ENCODE results near the gene PRKCB.

PRKCB gene

GRCh38 chr16:23835390-23836077 is at the start of gene PRKCB:
Gene PRKCB (plus strand): TSS chr16:23835983.
- DNase-seq (ENCODE audit: low spot score), result peak; percentile 88

- DNase-seq (ENCODE audit: low spot score), result no peak
Measured at GRCh38 chr16:23786964-23787561, 48.7 kb upstream of the PRKCB start.

- DNase-seq (ENCODE audit: low spot score), result no peak
Measured at GRCh38 chr16:23788685-23789084, 47.1 kb upstream of the PRKCB start.

GRCh38 chr16:23795378-23795777 is 40.4 kb upstream of the PRKCB start:
- no peak for DNase-seq (ENCODE audit: low spot score)

- no peak for DNase-seq (ENCODE audit: low spot score)
Measured at GRCh38 chr16:23796941-23797340, 38.8 kb upstream of the PRKCB start.

- peak; percentile 79 for DNase-seq (ENCODE audit: low spot score)
Measured at GRCh38 chr16:23801378-23801777, 34.4 kb upstream of the PRKCB start.

- DNase-seq (ENCODE audit: low spot score), result no peak
Measured at GRCh38 chr16:23802776-23803175, 33.0 kb upstream of the PRKCB start.

GRCh38 chr16:23803591-23804123 is 32.1 kb upstream of the PRKCB start:
- DNase-seq (ENCODE audit: low spot score), result peak; percentile 72

- no peak for DNase-seq (ENCODE audit: low spot score)
Measured at GRCh38 chr16:23807028-23807427, 28.8 kb upstream of the PRKCB start.

GRCh38 chr16:23821467-23821866 is 14.3 kb upstream of the PRKCB start:
- DNase-seq (ENCODE audit: low spot score), result no peak

GRCh38 chr16:23821875-23822688 is 13.7 kb upstream of the PRKCB start:
- no peak for DNase-seq (ENCODE audit: low spot score)

GRCh38 chr16:23823475-23824384 is 12.1 kb upstream of the PRKCB start:
- DNase-seq (ENCODE audit: low spot score), result no peak

GRCh38 chr16:23824909-23825308 is 10.9 kb upstream of the PRKCB start:
- DNase-seq (ENCODE audit: low spot score), result no peak

GRCh38 chr16:23826528-23827045 is 9.2 kb upstream of the PRKCB start:
- DNase-seq (ENCODE audit: low spot score), result peak; percentile 54

GRCh38 chr16:23827057-23827456 is 8.7 kb upstream of the PRKCB start:
- DNase-seq (ENCODE audit: low spot score), result peak; percentile 22

- DNase-seq (ENCODE audit: low spot score), result no peak
Measured at GRCh38 chr16:23829454-23829853, 6.3 kb upstream of the PRKCB start.

- DNase-seq (ENCODE audit: low spot score), result no peak
Measured at GRCh38 chr16:23830276-23830675, 5.5 kb upstream of the PRKCB start.

- DNase-seq (ENCODE audit: low spot score), result no peak
Measured at GRCh38 chr16:23832882-23833281, 2.9 kb upstream of the PRKCB start.

GRCh38 chr16:23833504-23833903 is 2.3 kb upstream of the PRKCB start:
- no peak for DNase-seq (ENCODE audit: low spot score)

GRCh38 chr16:23833960-23834685 is 1.7 kb upstream of the PRKCB start:
- DNase-seq (ENCODE audit: low spot score), result no peak

GRCh38 chr16:23836078-23836403 is 258 bp downstream of the PRKCB start:
- DNase-seq (ENCODE audit: low spot score), result no peak

Data from CD4-positive, alpha-beta T cell treated with Interleukin-15 for 4 hours (primary cell).